Bronchial epithelial cell (primary cell): ENCODE data around the gene IPO13. TPM values are rescaled to one million over a fixed set of nuclear protein-coding genes. Genes with fewer than 3 reads are reported as not detected.
A peak's percentile ranks its signal among the peaks of the same experiment; 100 is the strongest.

ENCODE experiments used
- DNase-seq: peaks from one replicate; pipeline ENCODE4 v3.0.0-alpha.2; 2010; ENCODE audit warnings: low read depth
- FAIRE-seq: peaks from 2 replicates; lab custom pipeline; 2011; peaks lifted over from hg19 to GRCh38; lab: Jason Lieb, UNC
- H3K27me3 ChIP-seq: 2 replicates; pipeline ENCODE4 v1.5.1; 2011; ENCODE audit warnings: low read length; ENCODE audit not compliant: control insufficient read depth, insufficient read depth
- H3K36me3 ChIP-seq: 2 replicates; pipeline ENCODE4 v1.5.1; 2011; ENCODE audit warnings: low read length; ENCODE audit not compliant: control insufficient read depth, insufficient read depth
- H3K4me3 ChIP-seq: 2 replicates; pipeline ENCODE4 v1.5.1; 2011; ENCODE audit warnings: mild to moderate bottlenecking, low read depth, low read length, control low read depth
- CTCF ChIP-seq: IDR thresholded peaks from 2 replicates; pipeline ENCODE4 v1.5.1; 2011; ENCODE audit warnings: mild to moderate bottlenecking, moderate library complexity, low read length, control low read depth, inconsistent platforms; ENCODE audit not compliant: insufficient read depth, severe bottlenecking
- total RNA-seq: library from RNA; depleted of rRNA; stranded (reverse); fragments of >200 nt; gene quantifications from 2 replicates; pipeline ENCODE4 v1.2.1, GENCODE V29; 2014

Gene IPO13
- total RNA-seq, 1 donor from 2014 or later, result 13.2 TPM

- Histone ChIP-seq H3K27me3 (no peaks in the 10 kb centered on the region), H3K36me3 (no peaks in the 10 kb centered on the region), H3K4me3 (peak within 1 kb of the TSS; percentile 62)
- no peak for TF ChIP-seq CTCF
- no peak for FAIRE-seq
- DNase-seq, result peak; percentile 64
Measured at GRCh38 chr1:43991476-43992231, 44.9 kb downstream of the IPO13 start, which contains the start of gene CCDC24. Gene CCDC24 (plus strand): TSS chr1:43991599. CDS start chr1:43991879, 280 bp downstream.

- FAIRE-seq, result no peak
Measured at GRCh38 chr1:43992232-43992995, 45.7 kb downstream of the IPO13 start.

GRCh38 chr1:43993206-43993914, 46.6 kb downstream of the IPO13 start:
- no peak for FAIRE-seq
- Histone ChIP-seq H3K27me3 (no peaks in the 10 kb centered on the region), H3K4me3 (no peak overlapping the region), H3K36me3 (peaks cover 3% of the 10 kb centered on the region)
- TF ChIP-seq CTCF, result no peak
- no peak for DNase-seq

More at GRCh38 chr1:43992232-43992995, 45.7 kb downstream of the IPO13 start:
- Histone ChIP-seq H3K4me3 (peak overlapping the region; percentile 62), H3K27me3 (no peaks in the 10 kb centered on the region), H3K36me3 (peaks cover 1% of the 10 kb centered on the region)
- no peak for DNase-seq
- TF ChIP-seq CTCF, result no peak

GRCh38 chr1:43994071-43994470, 47.3 kb downstream of the IPO13 start:
- H3K27me3 ChIP-seq, result no peaks in the 10 kb centered on the region
- peak; percentile 70 for DNase-seq
- H3K4me3 ChIP-seq, result no peak overlapping the region
- TF ChIP-seq CTCF, result no peak
- H3K36me3 ChIP-seq, result peaks cover 3% of the 10 kb centered on the region
- no peak for FAIRE-seq

- FAIRE-seq, result no peak
Measured at GRCh38 chr1:43994794-43995790, 48.3 kb downstream of the IPO13 start.

More at GRCh38 chr1:43994794-43995790, 48.3 kb downstream of the IPO13 start:
- H3K4me3 ChIP-seq, result no peak overlapping the region
- peak; percentile 27 for TF ChIP-seq CTCF
- no peak for DNase-seq
- H3K36me3 ChIP-seq, result peaks cover 7% of the 10 kb centered on the region
- no peaks in the 10 kb centered on the region for H3K27me3 ChIP-seq
